ENCODE measurements around the gene REV3L.

Gene REV3L

GRCh38 chr6:111527367-111527766 lies 44.3 kb upstream of the REV3L start:
- no peak for ATAC-seq (ENCODE audit: low read depth)
- no peak for TF ChIP-seq CTCF (IDR thresholded peaks at IDR 0.05; ENCODE audit: poor library complexity, severe bottlenecking)
- H3K36me3 ChIP-seq (ENCODE audit: low read depth) = no peaks in the 10 kb centered on the region
- DNase-seq (ENCODE audit: low spot score) = no peak
- H3K27me3 ChIP-seq (ENCODE audit: insufficient read depth, poor library complexity, severe bottlenecking) = no peaks in the 10 kb centered on the region
- H3K9me3 ChIP-seq (ENCODE audit: severe bottlenecking) = no peaks in the 10 kb centered on the region
- no peak overlapping the region for H3K4me3 ChIP-seq (ENCODE audit: severe bottlenecking)
- no peak overlapping the region for H3K27ac ChIP-seq (ENCODE audit: poor library complexity, severe bottlenecking)
- no peaks in the 10 kb centered on the region for H3K4me1 ChIP-seq (ENCODE audit: insufficient read depth, poor library complexity, severe bottlenecking)

- Histone ChIP-seq H3K4me3 (ENCODE audit: severe bottlenecking) (no peak overlapping the region), H3K27me3 (ENCODE audit: insufficient read depth, poor library complexity, severe bottlenecking) (no peaks in the 10 kb centered on the region), H3K9me3 (ENCODE audit: severe bottlenecking) (no peaks in the 10 kb centered on the region), H3K36me3 (ENCODE audit: low read depth) (no peaks in the 10 kb centered on the region), H3K27ac (ENCODE audit: poor library complexity, severe bottlenecking) (no peak overlapping the region), H3K4me1 (ENCODE audit: insufficient read depth, poor library complexity, severe bottlenecking) (no peaks in the 10 kb centered on the region)
- DNase-seq (ENCODE audit: low spot score) (no peak), ATAC-seq (ENCODE audit: low read depth) (no peak)
- no peak for TF ChIP-seq CTCF (IDR thresholded peaks at IDR 0.05; ENCODE audit: poor library complexity, severe bottlenecking)
Observed at GRCh38 chr6:111524735-111525134, 41.7 kb upstream of the REV3L start.

GRCh38 chr6:111524252-111524651 lies 41.2 kb upstream of the REV3L start:
- no peaks in the 10 kb centered on the region for H3K27me3 ChIP-seq (ENCODE audit: insufficient read depth, poor library complexity, severe bottlenecking)
- no peak overlapping the region for H3K27ac ChIP-seq (ENCODE audit: poor library complexity, severe bottlenecking)
- no peak for DNase-seq (ENCODE audit: low spot score)
- ATAC-seq (ENCODE audit: low read depth) = no peak
- no peak for TF ChIP-seq CTCF (IDR thresholded peaks at IDR 0.05; ENCODE audit: poor library complexity, severe bottlenecking)
- H3K36me3 ChIP-seq (ENCODE audit: low read depth) = no peaks in the 10 kb centered on the region
- no peaks in the 10 kb centered on the region for H3K9me3 ChIP-seq (ENCODE audit: severe bottlenecking)
- no peaks in the 10 kb centered on the region for H3K4me1 ChIP-seq (ENCODE audit: insufficient read depth, poor library complexity, severe bottlenecking)
- H3K4me3 ChIP-seq (ENCODE audit: severe bottlenecking) = no peak overlapping the region

- Histone ChIP-seq H3K27me3 (ENCODE audit: insufficient read depth, poor library complexity, severe bottlenecking) (no peaks in the 10 kb centered on the region), H3K27ac (ENCODE audit: poor library complexity, severe bottlenecking) (no peak overlapping the region), H3K9me3 (ENCODE audit: severe bottlenecking) (no peaks in the 10 kb centered on the region), H3K4me1 (ENCODE audit: insufficient read depth, poor library complexity, severe bottlenecking) (no peaks in the 10 kb centered on the region), H3K36me3 (ENCODE audit: low read depth) (no peaks in the 10 kb centered on the region), H3K4me3 (ENCODE audit: severe bottlenecking) (no peak overlapping the region)
- no peak for ATAC-seq (ENCODE audit: low read depth)
- DNase-seq (ENCODE audit: low spot score) = no peak
- TF ChIP-seq CTCF (IDR thresholded peaks at IDR 0.05; ENCODE audit: poor library complexity, severe bottlenecking) = no peak
Observed at GRCh38 chr6:111523484-111524167, 40.6 kb upstream of the REV3L start.

GRCh38 chr6:111522393-111523020 lies 39.5 kb upstream of the REV3L start:
- H3K4me1 ChIP-seq (ENCODE audit: insufficient read depth, poor library complexity, severe bottlenecking) = no peaks in the 10 kb centered on the region
- no peaks in the 10 kb centered on the region for H3K36me3 ChIP-seq (ENCODE audit: low read depth)
- no peak for ATAC-seq (ENCODE audit: low read depth)
- no peak for DNase-seq (ENCODE audit: low spot score)
- H3K9me3 ChIP-seq (ENCODE audit: severe bottlenecking) = no peaks in the 10 kb centered on the region
- TF ChIP-seq CTCF (IDR thresholded peaks at IDR 0.05; ENCODE audit: poor library complexity, severe bottlenecking) = no peak
- no peak overlapping the region for H3K4me3 ChIP-seq (ENCODE audit: severe bottlenecking)
- no peaks in the 10 kb centered on the region for H3K27me3 ChIP-seq (ENCODE audit: insufficient read depth, poor library complexity, severe bottlenecking)
- H3K27ac ChIP-seq (ENCODE audit: poor library complexity, severe bottlenecking) = no peak overlapping the region

All from RWPE2 (cell line).